ENCODE results near the gene TUBAL3. TPM values are rescaled to one million over a fixed set of nuclear protein-coding genes. Genes with fewer than 3 reads are reported as not detected.
A peak's percentile ranks its signal among the peaks of the same experiment; 100 is the strongest.

The TUBAL3 gene
- total and polyA plus RNA-seq, 8 donors = 0.08 to 0.14 (median 0.09) TPM; not detected in 5

GRCh38 chr10:5400468-5401240 lies 4.0 kb downstream of the TUBAL3 start:
- H3K4me1 ChIP-seq = no peaks in the 10 kb centered on the region
- H3K9me3 ChIP-seq = no peaks in the 10 kb centered on the region
- no peak for FAIRE-seq
- intact Hi-C loops (cut with DNase I) = no loop called here
- no peaks in the 10 kb centered on the region for H3K27me3 ChIP-seq
- H3K27ac ChIP-seq = no peak overlapping the region
- no peak for ATAC-seq
- DNase-seq = no peak
- WGBS, 2 donors = 88 to 92% methylated on average over 9 of the region's 9 CpGs
- no peak for TF ChIP-seq CTCF (IDR thresholded peaks at IDR 0.05)
- H3K4me3 ChIP-seq = no peak overlapping the region
- H3K36me3 ChIP-seq = no peaks in the 10 kb centered on the region

DNA sequence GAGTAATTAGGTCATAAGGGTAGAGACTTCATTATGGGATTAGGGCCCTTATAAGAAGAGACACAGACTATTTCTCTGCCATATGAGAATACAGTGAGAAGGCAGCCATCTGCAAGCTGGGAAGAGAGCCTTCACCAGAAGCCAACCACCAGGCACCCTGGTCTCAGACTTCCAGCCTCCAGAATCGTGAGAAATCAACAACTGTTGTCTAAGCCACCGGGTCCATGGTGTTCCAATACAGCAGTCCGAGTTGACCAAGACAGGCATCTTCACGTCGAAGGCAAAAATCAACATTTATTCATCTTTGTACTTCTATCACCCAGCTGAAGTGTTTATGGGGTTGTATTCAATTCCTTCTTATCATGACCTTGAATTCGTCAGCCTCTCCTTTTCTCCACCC lies 5.3 kb downstream of the TUBAL3 start:
- intact Hi-C loops (cut with DNase I) = no loop called here
- no peaks in the 10 kb centered on the region for H3K36me3 ChIP-seq
- 27 to 29% methylated on average over 6 of the region's 6 CpGs for WGBS, 2 donors
- no peaks in the 10 kb centered on the region for H3K4me1 ChIP-seq
- H3K9me3 ChIP-seq = no peaks in the 10 kb centered on the region
- DNase-seq (peak in 3 of 6 donors; percentile 27 to 42 (median 41)), FAIRE-seq (no peak), ATAC-seq (peak; percentile 34 to 89 (median 84))
- no peak for TF ChIP-seq CTCF (IDR thresholded peaks at IDR 0.05)
- no peak overlapping the region for H3K27ac ChIP-seq
- H3K4me3 ChIP-seq = no peak overlapping the region
- H3K27me3 ChIP-seq = no peaks in the 10 kb centered on the region

DNA sequence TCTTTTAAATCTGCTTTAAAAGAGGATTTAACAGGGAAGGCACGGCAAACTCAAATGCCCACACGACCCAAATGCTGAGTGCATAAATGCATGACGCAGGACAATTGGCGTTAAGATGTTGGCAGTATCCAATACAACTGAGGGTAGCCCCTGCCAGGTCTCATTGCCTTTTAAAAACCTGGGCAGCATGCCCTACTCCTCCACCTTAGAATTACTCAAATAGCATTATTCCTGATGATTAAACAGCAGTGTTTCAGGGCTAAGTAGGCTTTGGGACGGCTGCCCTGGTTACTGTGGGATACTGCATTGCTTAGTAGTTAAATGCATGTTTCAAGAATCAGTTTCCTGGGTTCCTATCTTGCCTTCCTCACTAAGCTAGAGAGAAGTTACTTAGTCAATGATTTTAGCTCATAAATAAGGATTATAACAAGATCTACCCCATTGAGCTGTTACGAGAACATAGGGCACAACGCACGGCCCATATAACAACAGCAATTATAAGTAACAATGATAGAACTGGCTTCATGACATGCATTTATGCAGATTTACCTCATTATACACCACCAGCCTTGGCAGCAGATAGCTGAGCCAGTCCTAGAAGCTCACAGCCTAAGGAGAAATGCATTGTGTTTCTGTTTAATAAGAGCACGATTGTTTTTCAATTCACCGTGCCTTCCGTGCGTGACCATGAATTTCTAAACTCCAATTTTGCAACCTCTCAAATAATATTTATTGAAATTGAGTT lies 7.9 kb downstream of the TUBAL3 start:
- no peaks in the 10 kb centered on the region for H3K4me1 ChIP-seq
- FAIRE-seq (no peak), DNase-seq (no peak), ATAC-seq (peak in 2 of 4 donors; percentile 36 to 65)
- no peaks in the 10 kb centered on the region for H3K9me3 ChIP-seq
- TF ChIP-seq CTCF (IDR thresholded peaks at IDR 0.05) = no peak
- H3K27ac ChIP-seq = no peak overlapping the region
- no peak overlapping the region for H3K4me3 ChIP-seq
- H3K36me3 ChIP-seq = no peaks in the 10 kb centered on the region
- no peaks in the 10 kb centered on the region for H3K27me3 ChIP-seq
- intact Hi-C loops (cut with DNase I) = no loop called here
- WGBS, 2 donors = 88 to 93% methylated on average over 12 of the region's 12 CpGs

DNA sequence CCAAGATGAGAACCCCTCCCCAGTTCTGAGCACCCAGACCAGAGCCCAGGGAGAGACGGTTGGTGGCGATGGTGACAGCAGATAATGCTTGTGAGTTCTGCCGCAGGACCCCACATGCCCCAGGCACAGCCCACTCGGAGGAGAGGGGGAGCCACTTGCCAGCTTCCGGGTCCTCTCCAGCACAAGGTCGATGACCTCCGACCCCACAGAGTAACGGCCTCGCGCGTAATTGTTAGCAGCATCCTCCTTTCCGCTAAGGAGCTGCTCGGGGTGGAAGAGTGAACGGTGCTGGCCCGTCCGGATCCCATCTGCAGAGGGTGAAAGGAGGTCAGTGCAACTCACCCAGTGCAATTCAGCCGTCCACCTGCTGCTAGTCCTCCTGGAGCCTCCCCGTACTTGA lies 9.5 kb downstream of the TUBAL3 start:
- no peak for TF ChIP-seq CTCF (IDR thresholded peaks at IDR 0.05)
- no peak for ATAC-seq
- Histone ChIP-seq H3K4me1 (no peaks in the 10 kb centered on the region), H3K27me3 (no peaks in the 10 kb centered on the region), H3K27ac (no peak overlapping the region), H3K36me3 (no peaks in the 10 kb centered on the region), H3K4me3 (no peak overlapping the region), H3K9me3 (no peaks in the 10 kb centered on the region)
- no peak for FAIRE-seq
- WGBS, 2 donors = 87% methylated on average over 18 of the region's 18 CpGs
- intact Hi-C loops (cut with DNase I) = no loop called here
- DNase-seq = no peak

- no peak for TF ChIP-seq CTCF (IDR thresholded peaks at IDR 0.05)
- FAIRE-seq (no peak), ATAC-seq (no peak), DNase-seq (no peak)
- H3K4me1 ChIP-seq = no peaks in the 10 kb centered on the region
- no peaks in the 10 kb centered on the region for H3K36me3 ChIP-seq
- intact Hi-C loops (cut with DNase I) = no loop called here
- 88 to 91% methylated on average over 14 of the region's 14 CpGs for WGBS, 2 donors
- no peaks in the 10 kb centered on the region for H3K27me3 ChIP-seq
- no peaks in the 10 kb centered on the region for H3K9me3 ChIP-seq
- H3K4me3 ChIP-seq = no peak overlapping the region
- H3K27ac ChIP-seq = no peak overlapping the region
These were observed 11.1 kb downstream of the TUBAL3 start for GRCh38 chr10:5393529-5393928.
